Activated naive CD8-positive, alpha-beta T cell (primary cell): Measurements from ENCODE around the gene OLFML3.

Experiments used
- H3K27ac Mint-ChIP-seq: one replicate; pipeline ENCODE4 v1.8.0; 2021; ENCODE audit warnings: mixed read lengths
- H3K27me3 Mint-ChIP-seq: one replicate; pipeline ENCODE4 v1.8.0; 2021; ENCODE audit warnings: mixed read lengths
- H3K36me3 Mint-ChIP-seq: one replicate; pipeline ENCODE4 v1.8.0; 2021; ENCODE audit warnings: mixed read lengths
- H3K4me1 Mint-ChIP-seq: one replicate; pipeline ENCODE4 v1.8.0; 2021; ENCODE audit warnings: low read depth, mixed read lengths
- H3K4me3 Mint-ChIP-seq: one replicate; pipeline ENCODE4 v1.8.0; 2021; ENCODE audit warnings: mild to moderate bottlenecking, mixed read lengths
- H3K9me3 Mint-ChIP-seq: one replicate; pipeline ENCODE4 v1.8.0; 2021; ENCODE audit warnings: low read depth, mixed read lengths

OLFML3 gene

GRCh38 chr1:113978863-113979702, at the start of gene OLFML3:
Gene OLFML3 (plus strand): TSS chr1:113979474. CDS start chr1:113979517, 43 bp downstream.
- Mint-ChIP-seq H3K9me3 (no peaks in the 10 kb centered on the region), H3K36me3 (no peaks in the 10 kb centered on the region), H3K27me3 (no peaks in the 10 kb centered on the region), H3K4me3 (no peak within 1 kb of the TSS), H3K4me1 (peaks cover 46% of the 10 kb centered on the region), H3K27ac (peak within 1 kb of the TSS; percentile 66)

- Mint-ChIP-seq H3K27ac (peak overlapping the region; percentile 93), H3K4me1 (peaks cover 57% of the 10 kb centered on the region), H3K4me3 (peak overlapping the region; percentile 95), H3K36me3 (no peaks in the 10 kb centered on the region), H3K9me3 (no peaks in the 10 kb centered on the region), H3K27me3 (no peaks in the 10 kb centered on the region)
Observed at GRCh38 chr1:113929750-113930498, 49.4 kb upstream of the OLFML3 start.

- Mint-ChIP-seq H3K27me3 (no peaks in the 10 kb centered on the region), H3K9me3 (no peaks in the 10 kb centered on the region), H3K4me1 (peaks cover 64% of the 10 kb centered on the region), H3K36me3 (no peaks in the 10 kb centered on the region), H3K4me3 (peak overlapping the region; percentile 95), H3K27ac (peak overlapping the region; percentile 93)
Observed at GRCh38 chr1:113930499-113931161, 48.6 kb upstream of the OLFML3 start.

GRCh38 chr1:113931451-113931851, 47.8 kb upstream of the OLFML3 start:
- H3K27me3 Mint-ChIP-seq: no peaks in the 10 kb centered on the region
- H3K4me1 Mint-ChIP-seq: peaks cover 73% of the 10 kb centered on the region
- H3K4me3 Mint-ChIP-seq: peak overlapping the region; percentile 95
- no peaks in the 10 kb centered on the region for H3K36me3 Mint-ChIP-seq
- peak overlapping the region; percentile 93 for H3K27ac Mint-ChIP-seq
- H3K9me3 Mint-ChIP-seq: no peaks in the 10 kb centered on the region

GRCh38 chr1:113934006-113934405, 45.3 kb upstream of the OLFML3 start:
- no peaks in the 10 kb centered on the region for H3K9me3 Mint-ChIP-seq
- H3K4me3 Mint-ChIP-seq: peak overlapping the region; percentile 95
- H3K27ac Mint-ChIP-seq: peak overlapping the region; percentile 93
- H3K4me1 Mint-ChIP-seq: peaks cover 83% of the 10 kb centered on the region
- no peaks in the 10 kb centered on the region for H3K36me3 Mint-ChIP-seq
- H3K27me3 Mint-ChIP-seq: no peaks in the 10 kb centered on the region

GRCh38 chr1:113934511-113935055, 44.7 kb upstream of the OLFML3 start:
- no peaks in the 10 kb centered on the region for H3K9me3 Mint-ChIP-seq
- H3K36me3 Mint-ChIP-seq: no peaks in the 10 kb centered on the region
- peak overlapping the region; percentile 95 for H3K4me3 Mint-ChIP-seq
- H3K27ac Mint-ChIP-seq: peak overlapping the region; percentile 93
- peaks cover 88% of the 10 kb centered on the region for H3K4me1 Mint-ChIP-seq
- H3K27me3 Mint-ChIP-seq: no peaks in the 10 kb centered on the region

GRCh38 chr1:113935176-113935575, 44.1 kb upstream of the OLFML3 start:
- peaks cover 93% of the 10 kb centered on the region for H3K4me1 Mint-ChIP-seq

GRCh38 chr1:113935970-113936369, 43.3 kb upstream of the OLFML3 start:
- no peaks in the 10 kb centered on the region for H3K9me3 Mint-ChIP-seq
- peaks cover 9% of the 10 kb centered on the region for H3K36me3 Mint-ChIP-seq
- peaks cover 94% of the 10 kb centered on the region for H3K4me1 Mint-ChIP-seq
- peak overlapping the region; percentile 27 for H3K4me3 Mint-ChIP-seq
- H3K27ac Mint-ChIP-seq: peak overlapping the region; percentile 68
- H3K27me3 Mint-ChIP-seq: no peaks in the 10 kb centered on the region

More at GRCh38 chr1:113935176-113935575, 44.1 kb upstream of the OLFML3 start:
- no peaks in the 10 kb centered on the region for H3K27me3 Mint-ChIP-seq
- H3K27ac Mint-ChIP-seq: peak overlapping the region; percentile 68
- H3K9me3 Mint-ChIP-seq: no peaks in the 10 kb centered on the region
- peak overlapping the region; percentile 42 for H3K4me3 Mint-ChIP-seq
- H3K36me3 Mint-ChIP-seq: peaks cover 1% of the 10 kb centered on the region

- Mint-ChIP-seq H3K4me3 (peak overlapping the region; percentile 58), H3K9me3 (no peaks in the 10 kb centered on the region), H3K36me3 (peaks cover 14% of the 10 kb centered on the region), H3K4me1 (peaks cover 92% of the 10 kb centered on the region), H3K27ac (peak overlapping the region; percentile 96), H3K27me3 (no peaks in the 10 kb centered on the region)
Observed at GRCh38 chr1:113937146-113937545, 42.1 kb upstream of the OLFML3 start.

- peaks cover 88% of the 10 kb centered on the region for H3K4me1 Mint-ChIP-seq
- H3K9me3 Mint-ChIP-seq: no peaks in the 10 kb centered on the region
- H3K27ac Mint-ChIP-seq: peak overlapping the region; percentile 96
- H3K27me3 Mint-ChIP-seq: no peaks in the 10 kb centered on the region
- peak overlapping the region; percentile 58 for H3K4me3 Mint-ChIP-seq
- peaks cover 15% of the 10 kb centered on the region for H3K36me3 Mint-ChIP-seq
Observed at GRCh38 chr1:113938192-113938591, 41.1 kb upstream of the OLFML3 start.

GRCh38 chr1:113940365-113941244, 38.7 kb upstream of the OLFML3 start:
- Mint-ChIP-seq H3K4me1 (peaks cover 84% of the 10 kb centered on the region), H3K27ac (peak overlapping the region; percentile 96), H3K4me3 (peak overlapping the region; percentile 84), H3K9me3 (no peaks in the 10 kb centered on the region), H3K27me3 (no peaks in the 10 kb centered on the region), H3K36me3 (peaks cover 23% of the 10 kb centered on the region)

- H3K4me1 Mint-ChIP-seq: peaks cover 84% of the 10 kb centered on the region
- H3K27ac Mint-ChIP-seq: peak overlapping the region; percentile 96
- no peaks in the 10 kb centered on the region for H3K27me3 Mint-ChIP-seq
- H3K4me3 Mint-ChIP-seq: peak overlapping the region; percentile 84
- H3K36me3 Mint-ChIP-seq: peaks cover 23% of the 10 kb centered on the region
- no peaks in the 10 kb centered on the region for H3K9me3 Mint-ChIP-seq
Observed at GRCh38 chr1:113941245-113941559, 38.1 kb upstream of the OLFML3 start.

- H3K4me3 Mint-ChIP-seq: peak overlapping the region; percentile 23
- H3K27ac Mint-ChIP-seq: no peak overlapping the region
- H3K4me1 Mint-ChIP-seq: peaks cover 84% of the 10 kb centered on the region
- H3K9me3 Mint-ChIP-seq: no peaks in the 10 kb centered on the region
- H3K27me3 Mint-ChIP-seq: no peaks in the 10 kb centered on the region
- peaks cover 23% of the 10 kb centered on the region for H3K36me3 Mint-ChIP-seq
Observed at GRCh38 chr1:113942527-113942926, 36.7 kb upstream of the OLFML3 start.
